Mucosa of rectum (tissue), 2 donors: Measurements from ENCODE around the gene ZBTB5.

Source experiments
- H3K27ac ChIP-seq, 2 donors: one replicate each; pipeline ENCODE4 v1.7.0; 2013; ENCODE audit warnings: inconsistent platforms in 2 of 2, low read depth in 2 of 2, low read length in 2 of 2
- H3K27me3 ChIP-seq, 2 donors: one replicate each; pipeline ENCODE4 v1.7.0; 2013; ENCODE audit warnings: low read length in 2 of 2; ENCODE audit not compliant: control insufficient read depth in 2 of 2, insufficient read depth in 2 of 2
- H3K36me3 ChIP-seq, 2 donors: one replicate each; pipeline ENCODE4 v1.7.0; 2013; ENCODE audit warnings: low read length in 2 of 2; ENCODE audit not compliant: control insufficient read depth in 2 of 2, insufficient read depth in 2 of 2
- H3K4me1 ChIP-seq, 2 donors: one replicate each; pipeline ENCODE4 v1.7.0; 2013; ENCODE audit warnings: low read length in 2 of 2, mild to moderate bottlenecking in 1 of 2; ENCODE audit not compliant: control insufficient read depth in 2 of 2, insufficient read depth in 2 of 2
- H3K4me3 ChIP-seq, 2 donors: one replicate each; pipeline ENCODE4 v1.7.0; 2013; ENCODE audit warnings: low read length in 2 of 2
- H3K9ac ChIP-seq, 2 donors: one replicate each; pipeline ENCODE4 v1.7.0; 2013; ENCODE audit warnings: low read length in 2 of 2, low read depth in 1 of 2, mild to moderate bottlenecking in 1 of 2
- H3K9me3 ChIP-seq, 2 donors: one replicate each; pipeline ENCODE4 v1.7.0; 2013; ENCODE audit warnings: low read length in 2 of 2; ENCODE audit not compliant: control insufficient read depth in 2 of 2
- donor health status: healthy.
- donor health status: Normal muscosa, but diverticular disease.

ZBTB5 gene

GRCh38 chr9:37410969-37411785, 54.1 kb downstream of the ZBTB5 start:
- Histone ChIP-seq H3K9ac (no peak overlapping the region), H3K27me3 (no peaks in the 10 kb centered on the region), H3K36me3 (no peaks in the 10 kb centered on the region), H3K27ac (no peak overlapping the region), H3K9me3 (no peaks in the 10 kb centered on the region), H3K4me3 (no peak overlapping the region), H3K4me1 (peaks cover 0 to 3% of the 10 kb centered on the region in 2 donors)

GRCh38 chr9:37410354-37410861, 54.8 kb downstream of the ZBTB5 start:
- H3K36me3 ChIP-seq = no peaks in the 10 kb centered on the region
- H3K9ac ChIP-seq = no peak overlapping the region

GRCh38 chr9:37408933-37409710, 56.1 kb downstream of the ZBTB5 start:
- Histone ChIP-seq H3K9me3 (no peaks in the 10 kb centered on the region), H3K27ac (no peak overlapping the region), H3K4me3 (no peak overlapping the region), H3K9ac (no peak overlapping the region), H3K27me3 (no peaks in the 10 kb centered on the region), H3K36me3 (no peaks in the 10 kb centered on the region), H3K4me1 (no peaks in the 10 kb centered on the region)

More at GRCh38 chr9:37410354-37410861, 54.8 kb downstream of the ZBTB5 start:
- Histone ChIP-seq H3K4me1 (peaks cover 0 to under 1% of the 10 kb centered on the region in 2 donors), H3K9me3 (no peaks in the 10 kb centered on the region), H3K4me3 (no peak overlapping the region), H3K27ac (no peak overlapping the region), H3K27me3 (no peaks in the 10 kb centered on the region)

- no peak overlapping the region for H3K9ac ChIP-seq
- H3K4me3 ChIP-seq = no peak overlapping the region
- no peaks in the 10 kb centered on the region for H3K27me3 ChIP-seq
- no peak overlapping the region for H3K27ac ChIP-seq
- H3K36me3 ChIP-seq = no peaks in the 10 kb centered on the region
- no peaks in the 10 kb centered on the region for H3K9me3 ChIP-seq
- H3K4me1 ChIP-seq = no peaks in the 10 kb centered on the region
Observed at GRCh38 chr9:37407468-37407867, 57.8 kb downstream of the ZBTB5 start.

DNA sequence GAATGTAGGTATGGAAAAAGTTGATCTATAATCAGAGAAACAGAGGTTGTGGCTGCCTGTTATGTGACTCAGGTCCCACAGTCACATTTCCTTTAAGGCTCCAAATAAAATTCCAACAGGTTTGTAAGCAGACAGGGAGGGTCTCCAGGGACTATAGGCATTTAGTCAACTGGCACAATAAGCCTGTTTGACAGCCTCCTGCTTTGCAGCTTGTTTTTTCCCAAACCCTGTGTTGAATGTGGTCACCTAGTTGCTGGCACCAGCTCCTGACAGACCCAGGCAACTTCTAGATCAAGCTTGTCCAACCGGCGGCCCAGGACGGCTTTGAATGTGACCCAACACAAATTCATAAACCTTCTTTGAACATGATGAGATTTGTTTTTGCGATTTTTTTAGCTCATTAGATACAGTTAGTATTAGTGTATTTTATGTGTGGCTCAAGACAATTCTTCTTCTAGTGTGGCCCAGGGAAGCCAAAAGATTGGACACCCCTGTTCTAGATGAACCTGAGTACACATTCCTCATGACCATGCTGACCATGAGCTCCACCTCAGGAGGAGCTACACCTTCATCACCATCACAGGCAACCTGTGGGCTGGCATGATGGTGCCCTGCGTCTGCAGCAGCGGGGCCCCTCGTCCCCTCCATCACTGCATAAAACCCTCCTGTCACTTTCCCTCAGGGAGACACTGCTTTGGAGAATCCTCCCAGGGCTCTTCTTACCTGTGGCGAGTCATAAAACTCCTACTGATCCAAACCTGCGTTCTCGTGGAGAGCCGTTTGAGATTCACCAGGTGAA, 58.4 kb downstream of the ZBTB5 start:
- H3K27me3 ChIP-seq = no peaks in the 10 kb centered on the region
- H3K4me1 ChIP-seq = no peaks in the 10 kb centered on the region
- no peaks in the 10 kb centered on the region for H3K9me3 ChIP-seq
- H3K27ac ChIP-seq = no peak overlapping the region
- H3K9ac ChIP-seq = no peak overlapping the region
- no peak overlapping the region for H3K4me3 ChIP-seq
- no peaks in the 10 kb centered on the region for H3K36me3 ChIP-seq

DNA sequence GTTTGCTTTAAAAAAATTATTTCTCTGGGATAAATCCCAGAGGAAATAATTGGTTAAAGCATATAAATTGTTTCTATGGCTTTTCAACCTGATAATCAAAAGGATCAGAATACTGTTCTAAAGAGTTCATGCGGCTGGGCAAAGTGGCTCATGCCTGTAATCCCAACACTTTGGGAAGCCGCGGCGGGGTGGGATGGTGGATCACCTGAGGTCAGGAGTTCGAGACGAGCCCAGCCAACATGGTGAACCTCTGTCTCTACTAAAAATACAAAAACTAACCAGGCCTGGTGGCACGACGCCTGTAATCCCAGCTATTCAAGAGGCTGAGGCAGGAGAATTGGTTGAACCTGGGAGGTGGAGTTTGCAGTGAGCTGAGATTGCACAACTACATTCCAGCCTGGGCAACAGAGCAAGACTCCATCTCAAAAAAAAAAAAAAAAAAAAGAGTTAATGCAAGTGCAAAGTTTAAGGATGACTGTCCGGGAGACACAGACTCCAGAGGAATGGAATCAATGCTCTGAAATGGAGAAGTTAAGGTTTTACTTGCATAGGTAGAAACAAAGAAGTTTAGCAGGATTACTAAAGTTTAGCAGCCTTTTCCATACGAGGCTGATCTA, 59.4 kb downstream of the ZBTB5 start:
- H3K9ac ChIP-seq = no peak overlapping the region
- H3K27me3 ChIP-seq = no peaks in the 10 kb centered on the region
- H3K27ac ChIP-seq = no peak overlapping the region
- no peaks in the 10 kb centered on the region for H3K36me3 ChIP-seq
- no peak overlapping the region for H3K4me3 ChIP-seq
- no peaks in the 10 kb centered on the region for H3K4me1 ChIP-seq
- no peaks in the 10 kb centered on the region for H3K9me3 ChIP-seq

DNA sequence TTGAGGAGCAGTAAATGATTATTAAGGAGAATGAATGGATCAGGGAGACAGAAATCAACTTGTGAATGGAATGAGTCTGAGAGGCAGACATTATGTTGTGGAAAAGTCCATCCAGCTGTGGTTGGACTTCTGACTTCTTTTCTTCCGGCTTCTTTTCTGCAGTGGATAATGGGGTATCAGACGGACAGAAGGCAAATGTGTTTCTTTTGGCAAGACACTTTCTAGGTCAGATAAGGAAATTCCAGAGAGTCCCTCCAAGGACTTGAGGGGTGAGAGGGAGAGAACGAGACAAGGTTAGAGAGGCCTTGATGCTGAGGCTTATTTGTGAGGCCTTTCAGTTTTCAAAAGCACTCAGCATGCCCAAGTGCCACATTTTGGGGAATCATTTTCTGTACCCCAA, 59.9 kb downstream of the ZBTB5 start:
- Histone ChIP-seq H3K36me3 (no peaks in the 10 kb centered on the region), H3K9ac (no peak overlapping the region), H3K27me3 (no peaks in the 10 kb centered on the region), H3K4me3 (no peak overlapping the region), H3K9me3 (no peaks in the 10 kb centered on the region), H3K4me1 (no peaks in the 10 kb centered on the region), H3K27ac (no peak overlapping the region)

DNA sequence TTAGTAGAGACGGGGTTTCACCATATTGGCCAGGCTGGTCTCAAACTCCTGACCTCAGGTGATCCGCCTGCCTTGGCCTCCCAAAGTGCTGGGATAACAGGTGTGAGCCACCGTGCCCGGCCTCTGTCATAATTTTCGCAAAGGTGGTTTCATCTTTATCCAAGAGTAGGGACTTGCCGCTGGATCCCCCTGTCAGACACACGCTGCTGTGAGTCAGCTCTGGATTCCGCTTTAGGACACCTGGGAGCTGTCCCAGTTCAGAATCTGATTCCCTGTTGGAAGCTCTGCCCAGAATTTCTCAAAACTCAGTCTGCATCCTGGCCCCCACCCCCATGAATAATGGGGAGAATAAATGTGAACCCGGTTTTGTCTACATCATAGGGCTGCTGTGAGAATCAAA, 60.7 kb downstream of the ZBTB5 start:
- Histone ChIP-seq H3K27me3 (no peaks in the 10 kb centered on the region), H3K9ac (no peak overlapping the region), H3K9me3 (no peaks in the 10 kb centered on the region), H3K4me1 (no peaks in the 10 kb centered on the region), H3K36me3 (no peaks in the 10 kb centered on the region), H3K4me3 (no peak overlapping the region), H3K27ac (no peak overlapping the region)

DNA sequence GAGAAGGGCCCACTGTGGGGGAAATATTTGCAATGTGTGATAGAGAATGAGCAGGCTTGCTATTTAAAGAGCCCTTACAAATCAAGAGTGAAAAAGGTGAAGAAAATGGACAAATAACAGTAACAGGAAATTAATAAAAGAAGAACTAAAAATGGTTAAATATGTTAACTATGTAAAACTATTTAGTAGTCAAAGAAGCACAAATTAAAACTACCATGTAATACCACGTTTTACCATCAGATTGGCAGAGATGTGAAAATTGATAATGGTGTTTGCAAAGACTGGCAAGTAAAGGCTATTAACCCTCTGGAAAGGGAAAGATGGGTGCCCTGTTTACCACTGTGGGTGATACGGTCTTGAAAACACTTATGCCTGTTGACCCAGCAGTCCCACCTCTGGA, 65.9 kb downstream of the ZBTB5 start:
- Histone ChIP-seq H3K36me3 (no peaks in the 10 kb centered on the region), H3K27ac (no peak overlapping the region), H3K4me1 (no peaks in the 10 kb centered on the region), H3K4me3 (no peak overlapping the region), H3K27me3 (no peaks in the 10 kb centered on the region), H3K9ac (no peak overlapping the region), H3K9me3 (no peaks in the 10 kb centered on the region)
